Measurements from ENCODE around the gene CREBBP.

DNA sequence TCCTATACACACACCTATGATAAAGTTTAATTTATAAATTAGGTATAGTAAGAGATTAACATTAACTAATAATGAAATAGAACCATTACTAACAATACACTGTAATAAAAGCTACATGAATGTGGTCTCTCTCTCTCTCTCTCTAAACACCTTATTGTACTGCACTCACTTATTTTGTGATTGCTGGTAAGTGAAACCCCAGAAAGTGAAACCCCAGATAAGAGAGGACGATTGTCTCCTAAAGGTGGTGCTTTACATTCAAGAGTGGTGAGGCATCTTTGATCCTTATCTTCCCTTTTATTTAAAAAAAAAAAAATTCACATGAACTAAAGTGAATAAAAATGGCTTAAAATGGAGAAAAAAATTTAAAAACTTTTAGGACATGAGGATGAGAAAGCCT is 83.0 kb downstream of the CREBBP start:
- TF ChIP-seq CTCF (IDR thresholded peaks at IDR 0.05 in 8 of 11, conservative IDR thresholded peaks at IDR 0.05 in 3 of 11) = no peak
- TF ChIP-seq POLR2AphosphoS5 (IDR thresholded peaks at IDR 0.05) = no peak
- no peak for TF ChIP-seq POLR2A (IDR thresholded peaks at IDR 0.05)
